Large intestine (tissue), 3 donors: Measurements from ENCODE around the gene PSORS1C2. TPM values are rescaled to one million over a fixed set of nuclear protein-coding genes. Genes with fewer than 3 reads are reported as not detected.
A peak's percentile ranks its signal among the peaks of the same experiment; 100 is the strongest.
"Not testable (repeated sequence)": the region's sequence is repeated elsewhere in the genome, so short reads cannot be mapped to it uniquely, and the experiment has no call there.

Experiments used
- DNase-seq, 2 donors: peaks; one replicate each; pipeline versions ENCODE4 v3.0.0 to v3.0.0-alpha.2; 2013
- H3K27ac ChIP-seq: one replicate; pipeline ENCODE4 v1.5.1; 2013; ENCODE audit warnings: low read length
- H3K27me3 ChIP-seq: 2 replicates; pipeline ENCODE4 v1.6.1; 2013; ENCODE audit warnings: low read length; ENCODE audit not compliant: control insufficient read depth, insufficient read depth
- H3K36me3 ChIP-seq: 2 replicates; pipeline ENCODE4 v1.6.1; 2013; ENCODE audit warnings: low read length; ENCODE audit not compliant: control insufficient read depth, insufficient read depth
- H3K4me1 ChIP-seq: one replicate; pipeline ENCODE4 v1.6.1; 2013; ENCODE audit warnings: low read length; ENCODE audit not compliant: control insufficient read depth, insufficient read depth
- H3K4me3 ChIP-seq: one replicate; pipeline ENCODE4 v1.5.1; 2013; ENCODE audit warnings: low read length
- H3K9me3 ChIP-seq: one replicate; pipeline ENCODE4 v1.6.1; 2013; ENCODE audit warnings: mild to moderate bottlenecking, low read depth, low read length, moderate library complexity; ENCODE audit not compliant: control insufficient read depth
- WGBS: methylation state at CpG from one replicate; pipeline ENCODE4 v1.1.5; 2013; ENCODE audit warnings: low lambda C conversion rate; ENCODE audit not compliant: insufficient coverage; 5-methylcytosine and 5-hydroxymethylcytosine counted together
- polyA plus RNA-seq: library from polyadenylated mRNA; unstranded; fragments of 120-200 nt; gene quantifications from one replicate; pipeline ENCODE4 v1.2.1, GENCODE V29; 2013

Gene PSORS1C2
- polyA plus RNA-seq, 1 donor = 0.04 TPM

GRCh38 chr6:31165986-31166385 is 27.1 kb upstream of the PSORS1C2 start:
- no peak overlapping the region for H3K4me3 ChIP-seq
- no peaks in the 10 kb centered on the region for H3K4me1 ChIP-seq
- H3K27me3 ChIP-seq = no peaks in the 10 kb centered on the region
- H3K27ac ChIP-seq = no peak overlapping the region
- 83% methylated on average over 1 of the region's 5 CpGs for WGBS
- no peaks in the 10 kb centered on the region for H3K9me3 ChIP-seq
- DNase-seq = no peak
- H3K36me3 ChIP-seq = peaks cover 3% of the 10 kb centered on the region

- not testable (repeated sequence) for H3K4me3 ChIP-seq, DNase-seq
- no CpG with 5 or more reads among the region's 17 CpGs for WGBS
These were observed 26.4 kb upstream of the PSORS1C2 start for GRCh38 chr6:31165064-31165832.

DNA sequence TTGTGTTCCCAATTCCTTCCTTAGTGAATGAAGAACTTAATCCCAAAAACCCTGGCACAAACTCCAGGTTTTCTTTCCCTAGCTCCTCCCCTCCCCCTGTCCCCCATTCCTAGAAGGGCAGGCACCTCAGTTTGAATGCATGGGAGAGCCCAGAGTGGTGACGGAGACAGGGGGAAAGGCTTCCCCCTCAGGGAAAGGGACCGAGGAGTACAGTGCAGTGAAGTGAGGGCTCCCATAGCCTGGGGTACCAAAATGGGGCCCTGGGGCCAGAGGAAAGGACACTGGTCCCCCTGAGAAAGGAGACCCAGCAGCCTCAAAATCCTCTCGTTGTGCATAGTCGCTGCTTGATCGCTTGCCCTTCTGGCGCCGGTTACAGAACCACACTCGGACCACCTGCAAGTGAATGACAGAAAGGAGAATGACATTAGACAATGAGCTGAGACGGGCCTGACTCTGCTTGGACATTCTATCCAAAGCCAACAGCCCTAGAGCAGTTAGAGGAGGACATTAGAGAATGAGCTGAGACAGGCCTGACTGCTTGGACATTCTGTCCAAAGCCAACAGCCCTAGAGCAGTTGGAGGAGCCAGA is 25.7 kb upstream of the PSORS1C2 start:
- WGBS = 93% methylated on average over 3 of the region's 9 CpGs
- H3K27ac ChIP-seq, DNase-seq: not testable (repeated sequence)

More at GRCh38 chr6:31165064-31165832, 26.4 kb upstream of the PSORS1C2 start:
- not testable (repeated sequence) for H3K27me3 ChIP-seq, H3K9me3 ChIP-seq, H3K36me3 ChIP-seq, H3K4me1 ChIP-seq, H3K27ac ChIP-seq

GRCh38 chr6:31163922-31164321 is 25.1 kb upstream of the PSORS1C2 start:
- no peaks in the 10 kb centered on the region for H3K27me3 ChIP-seq
- H3K27ac ChIP-seq = no peak overlapping the region
- H3K4me3 ChIP-seq = no peak overlapping the region
- DNase-seq = no peak
- H3K4me1 ChIP-seq = peaks cover 6% of the 10 kb centered on the region
- no peaks in the 10 kb centered on the region for H3K9me3 ChIP-seq
- peaks cover 3% of the 10 kb centered on the region for H3K36me3 ChIP-seq

More for the DNA sequence above, 25.7 kb upstream of the PSORS1C2 start:
- not testable (repeated sequence) for H3K4me3 ChIP-seq, H3K9me3 ChIP-seq, H3K27me3 ChIP-seq, H3K36me3 ChIP-seq, H3K4me1 ChIP-seq

- Histone ChIP-seq H3K27me3 (no peaks in the 10 kb centered on the region), H3K4me1 (peaks cover 6% of the 10 kb centered on the region), H3K27ac (no peak overlapping the region), H3K9me3 (no peaks in the 10 kb centered on the region), H3K36me3 (peaks cover 3% of the 10 kb centered on the region), H3K4me3 (no peak overlapping the region)
- DNase-seq = no peak
- WGBS = no CpG with 5 or more reads among the region's 13 CpGs
These were observed 23.7 kb upstream of the PSORS1C2 start for GRCh38 chr6:31162463-31163165.

GRCh38 chr6:31161216-31162126 is 22.6 kb upstream of the PSORS1C2 start:
- WGBS = no CpG with 5 or more reads among the region's 19 CpGs

GRCh38 chr6:31158863-31159855 is 20.3 kb upstream of the PSORS1C2 start:
- peak in 1 of 2 donors; percentile 14 for DNase-seq
- H3K9me3 ChIP-seq = no peaks in the 10 kb centered on the region
- H3K27ac ChIP-seq = no peak overlapping the region
- no peaks in the 10 kb centered on the region for H3K27me3 ChIP-seq
- H3K4me1 ChIP-seq = peaks cover 12% of the 10 kb centered on the region
- peak overlapping the region; percentile 63 for H3K4me3 ChIP-seq
- H3K36me3 ChIP-seq = peaks cover 9% of the 10 kb centered on the region
- WGBS = 0% methylated on average over 1 of the region's 35 CpGs

More at GRCh38 chr6:31161216-31162126, 22.6 kb upstream of the PSORS1C2 start:
- no peaks in the 10 kb centered on the region for H3K9me3 ChIP-seq
- no peak for DNase-seq
- H3K4me1 ChIP-seq = peaks cover 12% of the 10 kb centered on the region
- H3K36me3 ChIP-seq = peaks cover 3% of the 10 kb centered on the region
- H3K27me3 ChIP-seq = no peaks in the 10 kb centered on the region
- no peak overlapping the region for H3K27ac ChIP-seq
- no peak overlapping the region for H3K4me3 ChIP-seq

DNA sequence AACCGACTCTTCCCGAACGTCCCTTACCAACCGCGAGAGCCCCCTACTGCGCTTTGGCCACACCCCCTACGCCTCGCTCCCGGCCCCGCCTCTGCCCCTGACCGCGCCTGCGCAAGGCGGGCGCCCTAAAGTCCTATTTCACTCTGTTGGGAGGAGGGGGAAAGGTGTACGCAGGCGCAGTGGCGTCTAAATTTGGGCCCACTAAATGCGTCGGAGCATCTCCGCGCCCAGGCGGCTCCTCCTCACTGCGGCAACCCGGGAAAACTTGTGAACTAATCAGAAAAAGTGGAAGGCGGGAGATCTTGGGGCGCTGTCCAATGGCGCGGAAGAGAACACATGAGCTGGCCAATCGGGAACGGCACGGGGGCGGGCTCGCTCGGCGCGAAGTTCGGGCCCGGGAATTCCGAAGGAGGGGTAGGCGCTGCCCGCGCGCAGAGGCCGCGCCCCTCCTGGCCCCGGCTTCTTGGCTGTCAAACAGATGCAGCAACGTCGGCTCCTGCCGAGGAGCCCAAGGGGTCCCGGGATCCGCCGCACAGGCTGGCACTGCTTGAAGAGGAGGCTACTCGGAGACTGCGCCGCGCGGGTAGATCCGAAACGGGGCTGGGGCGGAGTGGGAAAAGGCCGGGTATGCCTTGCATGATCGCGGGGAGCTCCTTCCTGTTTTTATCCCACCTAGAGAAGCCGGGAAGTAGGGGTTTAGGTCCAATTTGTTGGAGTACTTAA is 19.4 kb upstream of the PSORS1C2 start, which contains the start of gene TCF19:
Gene TCF19 (plus strand): TSS at position 450 of the 723 bp plus-strand sequence. CDS start 881 bp downstream, outside the sequence.
- Histone ChIP-seq H3K27me3 (no peaks in the 10 kb centered on the region), H3K9me3 (no peaks in the 10 kb centered on the region), H3K4me3 (peak within 1 kb of the TSS; percentile 63), H3K4me1 (peaks cover 12% of the 10 kb centered on the region), H3K36me3 (peaks cover 12% of the 10 kb centered on the region), H3K27ac (peak within 1 kb of the TSS; percentile 29)
- 0% methylated on average over 4 of the region's 65 CpGs for WGBS
- peak; percentile 98 for DNase-seq
